Measurements from ENCODE around the gene TSPAN4. TPM values are rescaled to one million over a fixed set of nuclear protein-coding genes. Genes with fewer than 3 reads are reported as not detected.

Gene TSPAN4
- total RNA-seq, 1 experiment from 2014 or later = 50.3 TPM

GRCh38 chr11:809287-810039 lies 33.2 kb upstream of the TSPAN4 start, which contains the start of gene RPLP2 (continued):
- TF ChIP-seq REST (IDR thresholded peaks at IDR 0.05; ENCODE audit: low read depth) = no peak
- peak; percentile 99 for TF ChIP-seq ZFX (IDR thresholded peaks at IDR 0.05)
- peak; percentile 34 for TF ChIP-seq TCF7L2 (IDR thresholded peaks at IDR 0.05; ENCODE audit: borderline replicate concordance, extremely low read depth, insufficient read depth, insufficient read length)

GRCh38 chr11:810040-810567 lies 32.5 kb upstream of the TSPAN4 start:
- Histone ChIP-seq H3K9me3 (ENCODE audit: control insufficient read depth in 1 of 2, insufficient read depth in 1 of 2, low read depth in 1 of 2, low read length in 2 of 2) (no peaks in the 10 kb centered on the region), H3K9me2 (ENCODE audit: insufficient read depth) (no peaks in the 10 kb centered on the region), H3K4me3 (replicated peaks in 1 of 2; ENCODE audit: low read depth in 1 of 2, low read length in 2 of 2) (peak overlapping the region; percentile 82 to 97), H3K27me3 (ENCODE audit: insufficient read depth, low read length) (no peaks in the 10 kb centered on the region), H3K4me2 (ENCODE audit: low read length) (peak overlapping the region; percentile 88), H3K36me3 (ENCODE audit: control insufficient read depth in 1 of 2, insufficient read depth in 2 of 2, low read length in 2 of 2) (peaks cover 21 to 38% of the 10 kb centered on the region in 2 experiments), H3K4me1 (ENCODE audit: control insufficient read depth in 1 of 2, insufficient read depth in 2 of 2, low read length in 2 of 2) (peaks cover 17 to 52% of the 10 kb centered on the region in 2 experiments), H3K79me2 (ENCODE audit: insufficient read depth, low read length) (peaks cover 52% of the 10 kb centered on the region), H3K9ac (ENCODE audit: low read length) (peak overlapping the region; percentile 100), H4K20me1 (ENCODE audit: insufficient read depth) (peaks cover 17% of the 10 kb centered on the region; the same call in 1 of the 2 replicates), H2AFZ (ENCODE audit: low read depth, low read length, poor library complexity, severe bottlenecking) (no peak overlapping the region), H3K27ac (ENCODE audit: low read depth, low read length) (peak overlapping the region; percentile 93)
- ChIA-PET CTCF (interaction anchor here (1.0 kb wide), 1 partner anchor 28 kb away, joined by 7 read pairs; no protein-coding TSS in a partner anchor), POLR2A (interaction anchor here (1.0 to 4.4 kb wide), 7 partner anchors 9 to 25 kb away, joined by 4 to 45 read pairs (median 9); partner anchors contain the start of genes CRACR2B and PNPLA2), RAD21 (ENCODE audit: low non-redundant PET in 1 of 2, low total read pairs in 2 of 2, uncharacterized antibody in 2 of 2, unreplicated experiment in 2 of 2) (no interaction called here)
- DNase-seq (ENCODE audit: low read depth, low spot score) (no peak), ATAC-seq (no peak)
- TF ChIP-seq REST (IDR thresholded peaks at IDR 0.05; ENCODE audit: low read depth) (no peak), POLR2AphosphoS5 (IDR thresholded peaks at IDR 0.05; ENCODE audit: low read depth, low read length) (no peak), CBX3 (IDR thresholded peaks at IDR 0.05; ENCODE audit: low read depth) (no peak), EGR1 (IDR thresholded peaks at IDR 0.05; ENCODE audit: low read depth) (no peak), ZBTB33 (IDR thresholded peaks at IDR 0.05; ENCODE audit: extremely low read depth, insufficient replicate concordance, low read length) (no peak), ATF3 (IDR thresholded peaks at IDR 0.05) (no peak), POLR2A (IDR thresholded peaks at IDR 0.05; ENCODE audit: borderline replicate concordance, extremely low read depth, insufficient read depth, insufficient read length) (no peak), EZH2 (IDR thresholded peaks at IDR 0.05) (no peak), EZH2phosphoT487 (IDR thresholded peaks at IDR 0.05; ENCODE audit: borderline replicate concordance) (no peak)
- intact Hi-C loops (cut with micrococcal nuclease) = no loop called here
- BruUV-seq (replicated peaks) = no TSS peak

Data from HCT116 (cell line).